ENCODE results near the gene MAT2B.

GRCh38 chr5:163544041-163544440 lies 38.6 kb downstream of the MAT2B start:
- TF ChIP-seq CTCF (IDR thresholded peaks at IDR 0.05; ENCODE audit: insufficient read depth, low read length, poor library complexity, severe bottlenecking) (no peak), EZH2phosphoT487 (conservative IDR thresholded peaks at IDR 0.05; ENCODE audit: low read length) (no peak)

Measured in SU-DHL-6 (cell line).